K562 (cell line): ENCODE data around the gene GALNT7. TPM values are rescaled to one million over a fixed set of nuclear protein-coding genes. Genes with fewer than 3 reads are reported as not detected.

Experiments used
- ATF7 ChIP-seq: fragments of 450-650 bp; IDR thresholded peaks from 2 replicates; pipeline ENCODE4 v1.7.1; 2014; ENCODE audit warnings: mild to moderate bottlenecking, moderate library complexity
- COPS2 ChIP-seq: fragments of 450-650 bp; conservative IDR thresholded peaks from 2 replicates; pipeline ENCODE4 v1.6.1; 2016; ENCODE audit warnings: mild to moderate bottlenecking, moderate library complexity
- CREBBP ChIP-seq: IDR thresholded peaks from one replicate; pipeline ENCODE4 v1.6.1; 2012; ENCODE audit warnings: low read depth, mild to moderate bottlenecking, control low read depth, inconsistent platforms, low read length
- ELF1 ChIP-seq: fragments of 200-800 bp; sonication (Bioruptor generic); IDR thresholded peaks from 2 replicates; pipeline ENCODE4 v1.6.1; 2016; ENCODE audit warnings: missing genetic modification characterization, missing compliant biosample characterization
- EP400 ChIP-seq: fragments of 450-650 bp; IDR thresholded peaks from 2 replicates; pipeline ENCODE4 v1.6.1; 2017; ENCODE audit warnings: antibody characterized with exemption, mild to moderate bottlenecking, moderate library complexity
- ETV6 ChIP-seq, 3 experiments: fragments of 150-350 bp in 1 of 3; sonication (generic) in 1 of 3; formaldehyde crosslinking in 1 of 3; IDR thresholded peaks; 2 replicates each; pipeline versions ENCODE4 v1.6.1 to v1.8.0; 2014 to 2022; ENCODE audit warnings: borderline replicate concordance in 2 of 3, low read depth in 2 of 3, antibody characterized with exemption in 1 of 3, low read length in 1 of 3, mild to moderate bottlenecking in 1 of 3, missing genetic modification reagents in 1 of 3
- FOSL1 ChIP-seq: fragments of 200-800 bp; sonication (Bioruptor generic); conservative IDR thresholded peaks from 2 replicates; pipeline ENCODE4 v1.6.1; 2016; ENCODE audit warnings: missing genetic modification characterization, missing compliant biosample characterization
- GATAD2A ChIP-seq: fragments of 450-650 bp; IDR thresholded peaks from 2 replicates; pipeline ENCODE4 v1.6.1; 2017
- GTF2E2 ChIP-seq: fragments of 200-800 bp; sonication (Bioruptor generic); IDR thresholded peaks from 2 replicates; pipeline ENCODE4 v1.6.1; 2016; ENCODE audit warnings: missing genetic modification characterization, missing compliant biosample characterization
- HMBOX1 ChIP-seq: sonication (generic); IDR thresholded peaks from 2 replicates; pipeline ENCODE4 v1.6.1; 2016
- KDM5B ChIP-seq: fragments of 200-600 bp; sonication (generic); IDR thresholded peaks from 2 replicates; pipeline ENCODE4 v1.6.1; 2012; ENCODE audit warnings: low read depth, mild to moderate bottlenecking, moderate library complexity, low read length, control low read depth, inconsistent platforms; ENCODE audit not compliant: insufficient replicate concordance
- NEUROD1 ChIP-seq: fragments of 150-350 bp; IDR thresholded peaks from 2 replicates; pipeline ENCODE4 v1.6.1; 2014; ENCODE audit warnings: borderline replicate concordance, low read length, low read depth; ENCODE audit not compliant: partially characterized antibody
- PBX2 ChIP-seq, 2 experiments: IDR thresholded peaks in 1 of 2; conservative IDR thresholded peaks in 1 of 2; 2 replicates each; pipeline ENCODE4 v1.6.1; 2016; ENCODE audit warnings: low read depth in 2 of 2, mild to moderate bottlenecking in 1 of 2, missing compliant biosample characterization in 1 of 2, missing genetic modification characterization in 1 of 2, moderate library complexity in 1 of 2
- PURB ChIP-seq: sonication (generic); formaldehyde crosslinking; IDR thresholded peaks from 2 replicates; pipeline ENCODE4 v1.9.0; 2021; ENCODE audit warnings: low read depth, mild to moderate bottlenecking, missing genetic modification reagents
- SAFB2 ChIP-seq: fragments of 200-400 bp; formaldehyde crosslinking; IDR thresholded peaks from 2 replicates; pipeline ENCODE4 v1.6.1; 2018; ENCODE audit warnings: borderline replicate concordance, low read length, low read depth, moderate library complexity; ENCODE audit not compliant: severe bottlenecking
- SPI1 ChIP-seq: IDR thresholded peaks from 2 replicates; pipeline ENCODE4 v1.6.1; 2011; ENCODE audit warnings: low read depth, low read length, control low read depth, borderline replicate concordance
- TAF1 ChIP-seq: IDR thresholded peaks from 2 replicates; pipeline ENCODE4 v1.6.1; 2011; ENCODE audit warnings: mild to moderate bottlenecking, low read length, moderate library complexity; ENCODE audit not compliant: insufficient read depth, control insufficient read depth, severe bottlenecking; ENCODE audit errors: extremely low read depth
- TBP ChIP-seq: optimal IDR thresholded peaks from 2 replicates; pipeline ENCODE3; 2011; ENCODE audit warnings: low read depth, low read length, improper control_type of control experiment
- USF2 ChIP-seq: sonication (generic); formaldehyde crosslinking; IDR thresholded peaks from 2 replicates; pipeline ENCODE4 v1.5.0; 2020; ENCODE audit warnings: missing genetic modification reagents
- polyA plus RNA-seq, 8 experiments: library from polyadenylated mRNA; depleted of rRNA in 4 of 8; stranded (reverse) in 5 of 8; unstranded in 3 of 8; fragments of >200 nt; fragmentation: Nextera tagmentation in 2 of 8; fragmentation: Illumina TruSeq in 1 of 8; extraction: Ambion mirVana in 2 of 8; extraction: Trizol in 1 of 8; gene quantifications; 2 replicates each; pipeline versions ENCODE4 v1.2.1 to v1.2.3, GENCODE V29; 2011 to 2014; ENCODE audit warnings: inconsistent platforms in 1 of 8, missing spikeins in 1 of 8
- total RNA-seq, 7 experiments: library from RNA; depleted of rRNA in 6 of 7; stranded (reverse); fragments of >200 nt in 6 of 7; fragmentation: Illumina TruSeq in 2 of 7; extraction: Trizol in 2 of 7; gene quantifications; 2 replicates each; pipeline versions ENCODE4 v1.2.1 to v1.2.3, GENCODE V29; 2011 to 2021; ENCODE audit warnings: low replicate concordance in 1 of 7
- TF ChIP-seq, protein P1 (sequence below): fragments of 250-450 bp; sonication (Bioruptor Pico); IDR thresholded peaks from 2 replicates; pipeline ENCODE4 v1.8.0; 2022; ENCODE audit warnings: inconsistent platforms, mild to moderate bottlenecking, moderate library complexity, borderline replicate concordance

Gene GALNT7
- total and polyA plus RNA-seq, 9 of the 15 experiments (the other 6 are each of a cell fraction or from before 2014, with no cell fraction given), result 16.7 to 38.7 (median 31.1) TPM

GRCh38 chr4:173167758-173168395, 734 bp upstream of the GALNT7 start (continued):
- TF ChIP-seq PBX2 (CRISPR knock-in tag; IDR thresholded peaks at IDR 0.05; ENCODE audit: low read depth) (no peak), PBX2 (tag; conservative IDR thresholded peaks at IDR 0.05; ENCODE audit: low read depth) (peak; percentile 83), HMBOX1 (peak; percentile 9; the same call in 1 of the 2 replicates), COPS2 (no peak), ELF1 (tag) (peak; percentile 94), GATAD2A (0 out of 2 replicates have a peak, but pooled peaks have one; percentile 49), EP400 (peak; percentile 78; the same call in 1 of the 2 replicates), TBP (peak; percentile 53), USF2 (CRISPR knock-in tag) (0 out of 2 replicates have a peak, but pooled peaks have one; percentile 22), ATF7 (0 out of 2 replicates have a peak, but pooled peaks have one; percentile 20), ETV6 (IDR thresholded peaks at IDR 0.05; ENCODE audit: borderline replicate concordance in 1 of 2, low read depth in 2 of 2, low read length in 1 of 2) (0 out of 4 replicates have a peak, but pooled peaks of 1 of the 2 experiments have one; percentile 12), ETV6 (CRISPR knock-in tag; IDR thresholded peaks at IDR 0.05; ENCODE audit: borderline replicate concordance) (no peak), TAF1 (peak; percentile 43), KDM5B (peak; percentile 62), SAFB2 (no peak), CREBBP (no peak), GTF2E2 (peak; percentile 87), NEUROD1 (no peak), SPI1 (peak; percentile 67), FOSL1 (0 out of 2 replicates have a peak, but pooled peaks have one; percentile 8), PURB (no peak)
- TF ChIP-seq, protein P1, sequence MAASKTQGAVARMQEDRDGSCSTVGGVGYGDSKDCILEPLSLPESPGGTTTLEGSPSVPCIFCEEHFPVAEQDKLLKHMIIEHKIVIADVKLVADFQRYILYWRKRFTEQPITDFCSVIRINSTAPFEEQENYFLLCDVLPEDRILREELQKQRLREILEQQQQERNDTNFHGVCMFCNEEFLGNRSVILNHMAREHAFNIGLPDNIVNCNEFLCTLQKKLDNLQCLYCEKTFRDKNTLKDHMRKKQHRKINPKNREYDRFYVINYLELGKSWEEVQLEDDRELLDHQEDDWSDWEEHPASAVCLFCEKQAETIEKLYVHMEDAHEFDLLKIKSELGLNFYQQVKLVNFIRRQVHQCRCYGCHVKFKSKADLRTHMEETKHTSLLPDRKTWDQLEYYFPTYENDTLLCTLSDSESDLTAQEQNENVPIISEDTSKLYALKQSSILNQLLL (CRISPR knock-in tag), result no peak
